HG02884 (cell line): ENCODE measurements around the gene TTYH3.

Experiments used
- ATAC-seq: cut with Tn5 transposase; IDR thresholded peaks from one replicate; pipeline ENCODE4 v1.9.1; 2021; ENCODE audit warnings: mild to moderate bottlenecking, moderate library complexity; ENCODE audit not compliant: unreplicated experiment

The TTYH3 gene

DNA sequence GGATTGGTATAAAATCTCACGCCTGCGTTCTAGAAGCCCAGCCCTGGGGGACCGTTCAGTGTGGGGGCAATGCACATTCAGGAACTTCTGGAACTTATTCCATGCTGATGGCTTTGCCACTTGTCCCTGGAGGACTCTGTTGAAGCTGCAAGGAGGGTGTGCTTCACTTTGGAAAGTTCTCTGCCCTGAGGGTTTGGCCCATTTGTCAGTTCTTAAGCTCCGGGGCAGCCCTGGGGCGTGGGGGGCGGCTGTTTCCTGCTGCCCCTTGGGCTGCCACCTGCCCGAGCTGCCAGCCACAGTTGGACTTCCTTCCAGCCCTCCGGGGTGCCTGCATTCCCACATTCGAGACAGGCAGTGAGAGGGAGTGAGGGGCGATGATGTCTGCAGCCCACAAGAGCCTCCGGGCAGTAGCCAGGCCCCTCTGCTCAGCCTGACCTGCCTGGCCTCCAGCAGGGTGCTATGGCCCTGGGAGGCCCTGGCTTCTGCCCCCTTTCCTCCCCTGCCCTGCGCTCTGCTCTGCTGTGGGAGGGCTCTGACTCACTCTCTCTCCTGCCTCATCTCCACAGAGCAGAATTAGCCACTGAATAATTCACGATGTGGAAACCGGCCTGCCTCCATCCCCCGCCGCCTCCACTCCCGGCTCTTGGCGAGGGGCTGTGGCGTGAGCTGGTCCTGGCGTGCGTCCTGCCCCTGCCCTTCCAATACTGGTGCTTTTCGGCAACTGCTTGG lies 1.9 kb downstream of the TTYH3 start:
- ATAC-seq, result no peak

GRCh38 chr7:2634267-2635145 lies 2.7 kb downstream of the TTYH3 start:
- no peak for ATAC-seq

DNA sequence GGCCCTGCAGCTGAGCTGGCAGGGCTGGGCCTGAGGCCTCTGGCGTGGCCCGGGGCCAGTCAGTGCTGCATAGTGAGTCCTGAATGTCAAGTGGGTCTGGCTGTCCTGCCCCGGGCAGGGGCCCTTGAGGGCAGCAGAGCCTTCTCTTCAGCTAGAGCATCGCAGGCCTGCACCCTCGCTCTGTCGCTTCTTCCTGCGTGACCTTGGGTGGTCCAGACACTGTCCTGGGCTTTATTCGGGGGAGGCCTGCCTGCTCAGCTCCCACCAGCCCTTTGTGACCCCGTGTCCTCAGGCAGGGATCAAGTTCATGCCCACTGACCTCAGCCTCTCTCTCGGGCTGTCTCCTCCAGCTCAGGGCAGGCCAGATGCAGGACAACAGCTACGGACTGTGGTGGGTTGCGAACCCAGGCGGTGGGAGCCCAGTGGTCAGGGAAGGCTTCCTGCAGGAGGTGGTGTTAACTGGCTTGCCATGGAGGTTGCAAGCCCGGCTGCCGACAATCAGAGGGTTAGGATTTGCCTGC lies 3.4 kb downstream of the TTYH3 start:
- ATAC-seq, result no peak

GRCh38 chr7:2635810-2636701 lies 4.3 kb downstream of the TTYH3 start:
- ATAC-seq, result no peak

GRCh38 chr7:2637066-2637471 lies 5.3 kb downstream of the TTYH3 start:
- ATAC-seq, result no peak

DNA sequence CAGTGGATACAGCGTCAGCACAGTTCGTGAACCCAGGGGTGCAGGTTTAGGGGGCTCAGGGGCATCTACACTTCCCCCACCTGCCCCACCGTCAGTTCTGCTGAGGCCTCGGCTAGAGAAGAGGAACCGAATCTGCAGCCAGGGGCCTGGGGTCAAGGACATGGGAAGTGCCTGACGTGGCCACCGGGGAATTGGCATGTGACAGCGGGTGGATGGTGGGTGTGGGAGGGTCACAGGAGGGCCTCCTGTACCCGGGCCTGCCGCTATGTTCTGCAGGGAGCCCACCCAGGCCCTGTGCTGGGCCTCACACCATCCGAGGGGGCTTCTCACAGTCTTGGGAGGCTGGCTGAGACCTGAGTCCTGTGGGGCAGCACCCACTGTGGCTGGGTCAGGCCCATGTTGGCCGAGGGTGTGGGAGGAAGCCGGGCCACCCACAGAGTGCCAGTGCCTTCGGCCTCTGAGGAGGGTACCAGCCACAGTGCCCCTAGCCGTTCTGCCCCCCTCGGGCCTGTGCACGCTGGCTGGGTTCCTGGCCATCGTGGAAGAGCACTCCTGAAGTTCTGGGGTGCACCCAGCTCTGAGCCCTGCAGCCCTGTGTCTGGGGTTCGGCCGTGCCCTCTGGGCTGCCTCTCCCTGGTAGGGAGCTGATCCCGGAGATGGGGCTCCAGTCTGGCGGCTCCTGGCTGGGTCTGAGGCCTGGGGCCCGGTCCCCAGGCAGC lies 5.9 kb downstream of the TTYH3 start:
- ATAC-seq, result no peak

DNA sequence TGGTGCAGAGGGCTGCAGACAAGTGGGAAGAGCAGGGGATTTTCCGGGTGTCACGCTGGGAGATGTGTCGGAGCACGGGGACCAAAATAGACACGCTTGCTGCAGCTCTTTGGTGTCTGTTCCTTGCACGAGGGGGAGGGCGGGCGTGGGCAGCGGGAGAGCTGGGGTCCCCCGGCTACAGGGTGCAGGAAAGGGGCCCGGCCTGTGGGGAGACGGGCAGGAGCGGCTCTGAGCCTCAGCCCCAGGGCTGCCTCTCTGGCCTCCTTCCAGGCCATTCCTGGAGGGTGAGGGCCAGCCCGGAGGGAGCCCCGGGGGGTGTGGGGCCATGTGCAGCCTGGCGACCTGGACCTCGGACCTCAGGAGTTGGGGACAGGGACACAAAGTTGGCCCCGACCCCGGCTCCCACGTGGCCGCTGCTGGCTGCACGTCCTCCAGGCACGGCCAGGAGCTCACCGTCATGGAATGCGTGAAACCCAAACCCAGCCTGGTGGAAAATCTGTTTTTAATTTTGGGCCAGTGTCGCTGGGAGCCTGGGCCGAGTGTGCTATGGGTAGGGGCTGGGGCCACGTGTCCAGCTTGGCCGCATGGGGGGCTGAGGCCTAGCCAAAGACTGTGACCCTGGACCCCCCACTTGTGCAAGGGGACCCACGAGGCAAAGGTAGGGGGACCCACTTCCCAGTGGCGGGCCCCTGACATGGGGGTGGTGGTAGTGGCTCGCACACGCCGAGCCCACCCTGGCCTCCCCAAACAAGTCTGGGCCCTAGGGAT lies 6.6 kb downstream of the TTYH3 start:
- ATAC-seq, result no peak

GRCh38 chr7:2639181-2639681 lies 7.4 kb downstream of the TTYH3 start:
- ATAC-seq, result no peak

- no peak for ATAC-seq
These were observed 8.1 kb downstream of the TTYH3 start for GRCh38 chr7:2639695-2640481.

DNA sequence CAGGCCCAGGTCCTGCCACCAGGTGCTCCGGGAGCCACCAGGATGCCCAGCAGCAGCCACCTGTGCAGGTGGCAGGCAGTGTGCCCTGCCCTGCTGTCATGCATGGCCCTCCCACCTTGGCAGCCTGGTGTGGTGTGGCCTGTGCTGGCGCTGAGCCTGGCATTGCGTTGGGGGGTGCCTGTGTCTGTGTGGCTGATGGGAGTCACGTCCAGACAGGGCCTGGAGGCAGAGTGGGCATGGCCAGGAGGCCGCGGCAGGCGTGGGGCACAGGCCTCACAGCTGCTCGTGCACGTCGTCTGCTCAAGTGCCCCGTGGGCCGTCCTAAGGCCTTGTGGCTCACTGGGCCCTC lies 8.7 kb downstream of the TTYH3 start:
- ATAC-seq, result no peak

DNA sequence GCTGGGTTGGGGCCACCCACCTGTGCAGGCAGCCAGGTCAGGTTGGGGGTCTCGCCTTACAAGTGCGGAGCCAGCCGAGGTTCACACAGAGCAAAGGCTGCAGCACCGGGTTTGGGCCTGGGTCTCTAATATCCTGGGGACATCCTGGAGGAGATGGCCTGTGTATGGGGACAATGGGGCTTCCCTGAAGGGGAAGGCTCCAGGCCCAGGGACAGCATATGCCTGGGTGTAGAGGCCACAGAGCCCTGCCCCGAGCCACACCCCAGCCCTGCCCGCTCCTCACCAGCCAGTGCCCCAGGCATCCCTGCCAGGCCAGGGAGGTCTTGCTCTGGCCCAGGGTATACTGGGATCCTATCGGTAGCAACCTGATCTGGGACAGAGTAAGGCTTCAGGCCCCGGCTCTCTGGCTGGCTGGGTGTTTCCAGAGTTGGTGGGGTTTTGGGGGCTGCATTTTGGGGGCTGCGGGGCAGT lies 9.1 kb downstream of the TTYH3 start:
- ATAC-seq, result no peak

DNA sequence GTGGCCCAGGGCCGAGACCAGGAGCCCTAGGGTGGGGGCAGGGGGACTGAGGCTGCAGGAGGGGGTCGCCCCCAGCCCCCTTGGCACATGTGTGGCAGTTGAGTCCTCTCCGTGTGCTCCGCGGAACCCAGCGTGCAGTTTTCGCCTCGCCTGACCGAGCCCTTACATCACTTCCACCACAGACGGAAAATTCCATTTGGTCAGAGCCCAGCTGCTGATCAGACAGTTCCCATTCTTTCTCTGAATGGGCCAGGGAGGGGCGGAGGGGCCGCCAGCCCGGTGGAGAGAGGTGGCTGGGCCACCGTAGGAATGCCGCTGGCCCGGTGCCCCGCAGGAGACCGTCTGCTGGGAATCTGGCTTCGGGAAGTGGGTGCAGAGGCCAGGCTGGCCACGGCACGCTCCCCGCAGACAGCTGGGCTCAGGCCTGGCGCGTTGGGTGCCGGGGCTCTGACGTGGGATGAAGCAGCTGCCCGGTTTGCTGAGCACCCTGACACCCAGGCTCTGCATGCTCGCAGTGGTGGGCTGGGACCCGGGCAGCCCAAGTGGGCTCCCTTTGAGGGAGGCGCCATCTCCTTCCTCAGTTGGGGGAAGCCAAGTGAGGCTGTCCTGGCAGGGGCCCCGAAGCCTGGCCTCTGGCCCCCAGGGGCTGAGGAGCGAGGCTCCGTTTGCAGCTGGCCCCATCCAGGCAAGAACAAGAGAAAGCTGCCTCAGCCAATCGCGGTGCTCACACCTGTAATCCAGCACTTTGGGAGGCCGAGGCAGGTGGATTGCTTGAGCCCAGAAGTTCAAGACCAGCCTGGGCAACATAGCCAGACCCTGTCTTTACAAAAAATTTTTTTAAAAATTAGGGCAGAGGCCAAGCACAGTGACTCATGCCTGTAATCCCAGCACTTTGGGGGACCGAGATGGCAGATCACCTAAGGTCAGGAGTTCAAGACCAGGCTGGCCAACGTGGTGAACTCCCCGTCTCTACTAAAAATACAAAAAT lies 9.9 kb downstream of the TTYH3 start:
- peak; percentile 46 for ATAC-seq

DNA sequence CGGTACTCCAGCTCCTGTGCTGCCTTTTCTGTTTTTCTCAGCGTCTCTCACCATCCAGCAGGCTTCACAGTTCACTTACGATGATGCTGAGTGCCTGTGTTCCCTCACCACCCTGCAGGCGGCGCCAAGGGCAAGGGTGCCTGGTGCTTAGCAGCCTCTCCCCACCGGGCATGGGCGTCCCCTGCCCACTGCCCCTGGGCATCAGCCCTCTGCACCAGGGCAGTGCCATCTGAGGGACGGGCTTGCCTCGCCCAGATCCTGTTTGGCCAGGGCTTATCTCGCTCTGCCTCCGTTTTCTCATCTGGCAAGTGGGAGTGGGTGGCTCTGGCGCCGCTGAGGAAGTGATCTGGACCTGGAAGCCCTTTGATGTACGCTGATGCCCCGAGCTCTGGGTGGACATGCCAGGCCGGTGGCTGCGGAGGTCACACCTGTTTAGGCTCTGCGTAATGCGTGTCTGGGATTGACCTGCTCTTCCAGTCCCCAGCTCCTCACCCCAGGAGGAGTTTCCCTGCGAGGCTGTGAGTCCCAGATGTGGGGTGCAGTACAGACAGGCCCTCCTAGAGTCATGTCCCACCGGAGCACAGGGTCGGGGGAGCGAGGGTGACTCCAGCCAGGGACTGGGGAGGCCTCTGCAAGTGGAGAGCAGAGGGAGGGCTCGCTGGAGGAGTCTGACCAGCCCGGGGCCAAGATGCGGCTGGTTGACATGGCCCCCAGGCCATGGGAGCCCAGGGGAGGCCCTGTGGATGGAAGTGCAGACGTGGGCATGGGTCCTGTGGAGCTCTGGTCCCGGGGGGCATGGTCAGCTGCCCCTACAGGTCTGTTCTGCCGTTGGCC lies 11.8 kb downstream of the TTYH3 start:
- ATAC-seq, result no peak

GRCh38 chr7:2644220-2644561 lies 12.4 kb downstream of the TTYH3 start:
- ATAC-seq, result no peak

- ATAC-seq, result peak; percentile 25
These were observed 12.9 kb downstream of the TTYH3 start for GRCh38 chr7:2644562-2645273.

- peak; percentile 49 for ATAC-seq
These were observed 13.6 kb downstream of the TTYH3 start for GRCh38 chr7:2645274-2645868.
